GM21576 (cell line): Measurements from ENCODE around the gene CD40.
A peak's percentile ranks its signal among the peaks of the same experiment; 100 is the strongest.

Experiments
- ATAC-seq: cut with Tn5 transposase; IDR thresholded peaks from one replicate; pipeline ENCODE4 v1.9.1; 2021; ENCODE audit warnings: mild to moderate bottlenecking, moderate library complexity; ENCODE audit not compliant: unreplicated experiment

The CD40 gene

DNA sequence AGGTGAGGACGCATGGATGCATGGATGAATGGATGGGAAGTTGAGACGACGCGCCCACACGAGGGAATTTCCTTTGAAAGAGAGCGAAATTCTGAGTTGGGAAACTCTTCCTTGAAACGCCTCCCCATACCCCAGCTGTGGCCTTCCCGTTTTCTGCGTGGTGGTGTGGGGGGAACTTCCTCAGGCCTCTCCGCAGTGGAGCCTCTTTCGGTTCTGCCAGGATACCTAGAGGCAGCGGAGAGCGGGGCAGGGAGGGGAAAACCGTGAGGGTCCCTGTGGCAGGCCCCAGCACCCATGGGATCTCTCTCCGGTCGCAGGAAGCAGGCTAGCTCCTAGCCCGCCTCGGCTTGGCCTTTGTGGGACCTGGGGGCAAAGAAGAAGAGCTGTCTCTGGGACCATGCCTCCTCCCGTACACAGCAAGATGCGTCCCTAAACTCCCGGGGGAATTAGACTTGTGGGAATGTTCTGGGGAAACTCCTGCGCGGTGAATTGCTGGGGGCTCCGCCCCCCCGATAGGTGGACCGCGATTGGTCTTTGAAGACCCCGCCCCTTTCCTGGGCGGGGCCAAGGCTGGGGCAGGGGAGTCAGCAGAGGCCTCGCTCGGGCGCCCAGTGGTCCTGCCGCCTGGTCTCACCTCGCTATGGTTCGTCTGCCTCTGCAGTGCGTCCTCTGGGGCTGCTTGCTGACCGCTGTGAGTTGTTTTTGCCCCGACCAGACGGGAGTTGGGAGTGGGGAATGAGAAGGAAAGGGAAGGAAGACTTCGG, at the start of gene CD40:
Gene CD40, plus strand, starts transcription at position 611 of the 764 bp plus-strand sequence. Its CDS starts 30 bp downstream, at position 641.
- peak; percentile 69 for ATAC-seq

DNA sequence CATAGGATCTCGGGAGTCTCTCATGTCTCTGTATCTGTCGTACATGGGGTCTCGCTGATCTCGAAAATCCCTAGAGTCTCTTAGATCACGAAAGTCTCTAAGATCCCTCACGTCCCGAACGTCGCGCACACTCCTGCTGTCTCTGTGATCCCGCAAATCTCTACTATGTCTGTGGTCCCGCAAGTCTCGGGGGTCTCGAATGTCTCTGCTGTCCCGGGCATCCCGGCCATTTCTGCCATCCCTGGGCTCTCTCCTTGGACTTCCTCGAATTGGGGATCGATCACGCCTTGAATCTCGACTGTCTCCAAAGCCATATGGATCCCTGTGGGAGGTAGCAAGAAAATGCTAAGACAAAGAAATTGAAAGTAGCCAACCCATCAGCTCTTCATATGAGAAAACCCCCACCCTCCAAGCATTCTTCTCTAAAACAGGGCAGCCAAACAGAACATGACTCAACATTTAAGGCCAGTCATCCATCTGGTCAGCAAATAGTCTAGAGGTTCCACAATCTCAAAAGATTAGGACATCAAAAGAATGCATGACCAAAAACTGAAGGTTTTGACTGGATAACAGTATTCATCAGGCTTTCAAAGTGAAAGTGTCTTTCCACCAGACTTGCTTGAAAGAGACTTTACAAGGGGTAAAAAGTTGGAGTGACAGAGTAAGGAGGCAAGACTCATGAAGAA, 47.8 kb upstream of the CD40 start:
- ATAC-seq: no peak

DNA sequence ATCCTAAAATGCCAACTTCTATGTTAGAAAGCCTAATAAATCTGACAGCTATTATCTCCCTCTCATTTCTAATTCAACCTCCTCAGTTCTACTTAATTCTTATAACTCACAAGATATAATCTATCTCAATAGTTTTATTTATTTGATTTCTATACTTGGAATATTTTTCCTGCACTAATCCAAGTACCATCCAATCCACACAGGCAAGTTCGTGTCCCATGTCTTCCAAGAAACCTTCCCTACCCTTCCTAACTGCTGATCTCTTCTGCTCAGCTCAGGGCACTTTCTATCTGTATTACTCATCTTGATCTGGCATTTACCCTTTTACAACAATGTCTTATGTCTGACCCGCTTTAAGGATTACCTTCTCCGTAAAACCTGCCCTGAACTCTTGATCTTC, 46.5 kb upstream of the CD40 start:
- no peak for ATAC-seq

DNA sequence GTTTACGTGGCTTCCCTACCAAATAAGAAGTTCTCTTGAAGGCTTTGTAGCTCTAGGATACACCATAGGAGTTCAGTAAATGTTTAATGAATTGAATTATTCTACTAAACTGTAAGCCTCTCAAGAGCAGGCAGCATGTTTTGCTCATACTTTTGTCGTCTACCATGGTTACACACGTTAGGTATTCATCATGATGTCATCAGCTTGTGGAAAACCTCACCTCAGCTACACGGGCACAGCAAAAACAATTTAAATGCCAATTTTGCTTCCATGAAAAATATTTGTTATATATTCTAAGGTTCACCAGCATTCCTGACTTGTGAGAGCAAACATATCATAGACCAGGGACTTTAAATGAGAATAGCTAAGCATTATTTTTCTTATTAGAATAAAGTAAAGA, 45.1 kb upstream of the CD40 start:
- no peak for ATAC-seq

DNA sequence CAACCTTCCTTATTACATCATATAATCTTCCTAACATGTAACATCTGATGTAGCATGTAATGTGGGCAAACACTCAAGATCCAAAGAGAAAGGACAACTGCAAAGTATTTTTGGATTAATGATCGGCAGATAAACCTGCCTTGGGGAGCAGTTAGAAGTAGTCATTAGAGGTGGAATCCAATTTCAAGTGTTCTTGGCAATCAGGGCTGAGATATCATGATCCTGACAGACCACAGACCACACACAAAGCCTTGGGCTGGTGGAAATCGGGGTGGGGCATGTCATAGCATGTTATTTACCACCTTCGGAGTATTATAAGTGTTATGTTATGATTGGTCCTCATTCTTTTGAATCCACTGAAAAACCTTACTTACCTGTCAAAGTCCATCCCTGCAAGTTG, 44.7 kb upstream of the CD40 start:
- ATAC-seq: no peak

DNA sequence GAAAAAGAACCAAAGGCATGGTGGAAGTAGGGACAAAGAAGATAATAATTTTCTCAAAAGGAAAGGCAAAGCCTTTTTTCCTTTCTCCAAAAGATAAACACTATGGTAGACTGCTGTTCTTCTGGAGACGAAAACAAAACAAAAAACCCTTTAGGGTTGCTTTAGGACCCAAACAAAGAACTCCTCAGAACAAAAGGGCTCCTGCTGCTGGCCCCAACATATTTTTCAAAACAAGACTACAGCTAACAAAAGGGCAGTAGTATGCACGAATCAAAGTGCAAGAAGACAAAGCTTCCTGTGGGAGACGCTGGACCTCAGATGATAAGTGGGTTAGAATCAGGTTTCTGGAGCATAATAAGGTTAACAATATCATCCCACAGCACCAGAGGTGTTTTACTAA, 44.1 kb upstream of the CD40 start:
- no peak for ATAC-seq

DNA sequence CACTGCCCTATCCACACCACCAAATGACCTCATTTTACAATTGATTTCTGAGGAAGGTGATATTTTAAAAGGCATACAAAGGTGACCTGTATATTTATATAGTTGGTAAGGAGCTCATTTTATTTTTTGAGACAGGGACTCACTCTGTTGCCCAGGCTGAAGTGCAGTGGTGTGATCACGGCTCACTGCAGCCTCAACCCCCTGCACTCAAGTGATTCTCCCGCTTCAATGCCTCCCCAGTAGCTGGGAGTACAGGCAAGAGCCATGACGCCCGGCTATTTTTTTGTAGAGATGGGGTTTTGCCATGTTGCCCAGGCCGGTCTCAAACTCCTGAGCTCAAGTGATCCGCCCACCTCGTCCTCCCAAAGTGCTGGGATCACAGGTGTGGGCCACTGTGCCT, 41.3 kb upstream of the CD40 start:
- ATAC-seq: no peak

DNA sequence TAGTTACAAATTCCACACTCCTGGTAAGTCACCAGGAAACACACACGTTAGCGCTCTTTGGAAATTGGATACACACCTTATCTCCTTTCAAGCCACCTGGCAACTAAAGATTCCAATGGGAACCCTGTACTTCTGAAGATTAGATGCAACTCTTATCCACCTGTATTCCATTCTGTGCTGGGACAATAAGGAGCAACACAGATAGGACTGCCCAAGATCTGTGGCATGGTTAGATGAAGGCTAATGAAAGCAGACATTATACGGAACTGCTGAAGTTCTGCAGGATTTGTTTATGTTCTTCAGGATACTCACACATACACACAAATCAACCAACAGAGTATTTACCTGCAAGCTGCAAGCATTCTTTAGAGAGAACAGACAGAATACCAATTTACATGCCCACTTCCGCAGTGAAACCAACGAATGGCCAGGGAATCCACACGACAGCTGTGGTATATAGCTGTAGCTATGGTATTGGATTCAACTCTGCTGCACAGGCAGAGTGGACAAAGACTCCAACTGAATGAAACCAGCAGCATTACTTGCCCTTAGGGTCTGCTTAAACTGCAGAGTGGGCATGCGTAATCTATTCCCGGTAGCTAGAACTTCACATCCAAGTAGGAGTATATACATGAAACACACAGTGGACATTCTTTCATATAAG, 40.3 kb upstream of the CD40 start:
- no peak for ATAC-seq

DNA sequence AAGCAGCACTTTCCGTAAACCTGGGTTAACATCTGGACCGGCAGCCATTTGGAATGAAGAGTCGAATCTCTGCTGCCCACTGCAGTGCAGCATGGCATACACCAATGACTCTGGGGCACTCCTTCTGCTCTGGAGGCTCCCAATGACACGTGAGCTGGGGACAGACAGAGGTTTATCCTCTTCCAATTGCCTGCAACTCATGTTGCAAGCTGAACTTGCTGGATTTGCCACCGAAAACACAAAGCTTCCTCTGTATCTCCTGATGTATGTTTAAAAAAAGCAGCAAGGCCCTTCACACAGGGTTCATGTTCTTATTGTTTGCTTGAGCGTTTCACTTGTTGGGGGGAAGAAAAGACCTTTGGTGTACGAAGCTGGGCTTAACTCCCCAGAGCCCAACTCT, 39.2 kb upstream of the CD40 start:
- ATAC-seq: no peak

DNA sequence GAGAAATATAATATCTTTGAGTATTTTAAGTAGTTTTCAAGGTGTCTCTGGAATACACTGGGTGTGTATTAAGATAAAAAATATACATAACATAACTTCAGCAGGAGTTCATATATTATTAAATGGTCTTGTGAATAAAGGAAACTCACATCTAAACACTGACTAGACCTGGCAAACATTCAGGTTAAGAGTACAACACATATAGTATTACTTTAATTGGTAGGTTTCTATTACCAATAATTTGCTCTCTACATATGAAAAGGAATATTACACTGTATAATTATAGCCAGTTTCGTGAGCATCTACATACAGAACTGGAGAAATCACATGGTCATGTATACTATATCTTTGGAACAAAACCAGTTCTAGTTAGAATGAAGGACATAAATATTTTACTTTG, 37.0 kb upstream of the CD40 start:
- ATAC-seq: no peak

DNA sequence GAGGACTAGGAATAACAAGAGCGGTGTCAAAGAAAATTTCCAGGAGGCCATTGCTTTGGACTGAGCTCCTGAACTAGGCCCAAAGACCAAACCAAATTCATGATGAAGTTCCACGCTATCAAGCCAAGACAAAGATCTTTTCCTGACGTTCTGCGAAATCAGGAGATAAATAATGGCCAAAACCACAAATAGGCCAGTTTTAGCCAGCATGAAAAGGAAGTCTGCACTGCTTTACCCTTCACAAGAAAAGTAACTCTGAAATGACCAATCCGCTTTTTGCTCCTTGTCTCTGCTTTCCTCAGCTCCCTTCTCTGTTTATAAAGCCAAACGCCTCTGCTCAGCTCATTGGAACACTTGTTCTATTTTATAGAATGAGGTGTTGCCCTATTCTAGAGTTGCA, 35.0 kb upstream of the CD40 start:
- ATAC-seq: no peak

DNA sequence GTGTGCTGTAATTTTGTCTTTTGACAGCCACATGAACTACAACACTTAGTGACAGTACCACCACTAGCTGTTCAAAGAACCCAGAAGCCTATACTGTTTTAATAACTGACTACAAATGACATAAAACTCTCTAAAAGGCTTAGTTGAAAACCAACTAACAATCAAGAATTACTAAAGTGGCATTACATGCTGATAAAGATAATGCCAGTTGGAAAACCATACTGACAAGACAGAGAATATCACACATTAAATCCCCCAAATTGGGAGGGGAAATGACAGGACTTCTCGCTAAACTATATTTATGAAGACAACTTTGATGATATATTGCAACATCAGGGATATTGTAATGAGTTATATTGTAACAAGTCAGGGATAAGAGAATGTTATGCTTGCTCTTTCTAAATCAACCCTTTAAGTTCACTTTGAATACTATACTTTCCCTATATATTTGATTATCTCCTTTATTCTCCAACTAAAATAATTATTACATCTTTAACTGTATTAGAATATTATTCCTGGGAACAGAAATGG, 34.5 kb upstream of the CD40 start:
- no peak for ATAC-seq

DNA sequence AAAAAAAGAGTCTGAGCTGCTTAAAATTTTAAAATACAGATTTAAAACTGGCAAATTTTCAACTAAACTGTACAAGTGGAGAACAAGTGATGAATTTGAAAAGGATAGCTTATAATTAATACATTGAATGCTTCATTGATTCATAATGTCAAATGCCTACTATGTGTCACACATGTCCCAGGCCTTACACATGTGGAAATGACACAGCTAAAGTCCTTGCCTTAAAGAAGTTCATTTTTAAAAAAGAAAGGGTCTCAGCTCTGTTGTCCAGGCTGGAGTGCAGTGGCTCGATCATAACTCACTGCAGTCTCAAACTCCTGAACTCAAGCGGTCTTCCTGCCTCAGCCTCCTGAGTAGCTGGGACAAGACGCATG, 33.3 kb upstream of the CD40 start:
- no peak for ATAC-seq

DNA sequence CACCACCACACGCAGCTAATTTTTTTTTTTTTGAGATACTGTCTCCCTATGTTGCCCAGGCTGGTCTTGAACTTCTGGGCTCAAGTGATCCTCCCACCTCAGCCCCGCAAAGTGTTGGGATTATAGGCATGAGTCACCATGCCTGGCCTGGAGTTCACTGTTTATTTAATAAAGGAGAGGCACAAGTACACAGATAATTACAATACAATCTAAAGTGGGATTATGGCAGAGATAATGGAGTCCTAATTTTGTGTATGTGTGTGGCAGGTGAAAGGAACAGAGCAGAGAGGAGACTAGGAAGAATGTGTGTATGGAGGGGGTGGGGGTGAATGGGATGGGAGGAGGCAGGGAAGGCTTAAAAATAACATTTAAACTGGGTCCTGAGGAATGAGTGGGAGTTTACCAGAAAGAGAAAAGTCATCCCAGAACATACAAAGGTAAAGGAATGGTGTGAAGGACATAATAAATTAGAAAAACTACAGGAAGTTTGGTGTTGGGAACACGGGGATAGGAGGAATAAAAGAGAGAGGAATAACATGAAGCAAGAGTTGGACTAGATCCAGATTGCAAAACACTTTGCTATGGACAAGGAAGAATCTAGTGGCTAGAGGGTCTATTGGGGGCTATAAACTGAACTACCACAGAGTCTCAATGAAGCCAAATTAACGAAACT, 32.8 kb upstream of the CD40 start:
- ATAC-seq: no peak

DNA sequence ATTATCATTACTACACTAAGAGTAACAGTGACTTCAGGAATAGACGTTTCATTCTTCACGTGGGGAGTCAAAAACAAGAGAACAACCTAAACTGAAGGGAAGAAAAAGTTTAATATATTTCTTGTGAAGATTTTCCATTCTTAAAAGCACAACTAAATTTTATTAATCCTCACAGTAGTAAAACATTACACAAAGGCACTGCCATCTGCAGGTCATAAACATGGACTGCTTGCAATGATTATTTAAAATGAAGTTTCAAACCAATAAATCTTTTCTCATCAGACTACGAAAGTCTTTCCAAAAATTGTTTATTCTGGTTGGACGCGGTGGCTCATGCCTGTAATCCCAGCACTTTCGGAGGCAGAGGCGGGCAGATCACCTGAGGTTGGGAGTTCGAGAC, 31.0 kb upstream of the CD40 start:
- no peak for ATAC-seq

DNA sequence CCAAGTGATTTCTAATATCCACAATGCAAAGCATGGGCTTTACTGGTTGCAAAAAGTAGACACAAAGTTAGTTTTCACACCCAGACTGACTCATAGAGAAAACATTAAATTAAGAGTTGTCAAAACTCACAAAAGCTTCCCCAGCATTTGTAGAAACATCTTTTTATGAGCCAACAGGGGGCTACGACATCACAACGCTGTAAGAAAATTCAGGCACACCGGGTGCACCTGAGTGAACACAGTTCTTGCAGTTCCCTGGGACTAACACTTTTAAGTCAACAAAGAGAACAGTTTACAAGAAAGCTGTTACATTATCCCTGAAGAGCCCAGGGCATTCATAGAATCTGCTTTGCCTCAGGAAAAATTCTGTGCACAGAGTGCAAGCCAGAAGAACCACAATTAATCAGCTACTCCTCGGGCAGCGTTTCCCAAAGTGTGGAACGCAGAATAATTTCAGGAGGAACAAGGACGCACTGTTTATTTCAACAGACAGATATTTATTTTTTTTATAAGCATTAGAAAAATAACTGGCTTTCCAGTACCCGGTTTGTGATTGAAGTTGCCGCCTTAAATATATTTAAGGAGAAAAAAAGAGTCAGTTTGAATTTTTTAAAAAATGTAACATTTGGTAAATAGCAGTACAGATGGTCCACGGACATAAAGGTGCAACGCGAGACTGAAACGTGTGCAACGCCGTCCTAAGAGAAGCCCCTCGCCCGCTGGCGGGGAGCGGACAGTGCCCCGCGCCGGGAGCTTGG, 29.5 kb upstream of the CD40 start:
- no peak for ATAC-seq

DNA sequence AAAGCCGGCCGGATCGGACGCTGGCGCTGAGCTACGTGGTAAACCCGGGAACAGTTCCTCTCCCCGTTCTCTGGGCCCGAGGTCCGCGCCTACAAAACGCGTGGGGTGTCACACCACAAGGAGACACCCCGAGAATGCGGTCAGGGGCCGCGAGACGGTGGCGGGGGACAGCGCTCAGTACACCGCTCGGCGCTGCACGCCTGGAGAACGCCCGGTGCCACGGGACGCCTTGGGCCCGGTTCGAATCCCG, 29.0 kb upstream of the CD40 start:
- peak; percentile 28 for ATAC-seq

DNA sequence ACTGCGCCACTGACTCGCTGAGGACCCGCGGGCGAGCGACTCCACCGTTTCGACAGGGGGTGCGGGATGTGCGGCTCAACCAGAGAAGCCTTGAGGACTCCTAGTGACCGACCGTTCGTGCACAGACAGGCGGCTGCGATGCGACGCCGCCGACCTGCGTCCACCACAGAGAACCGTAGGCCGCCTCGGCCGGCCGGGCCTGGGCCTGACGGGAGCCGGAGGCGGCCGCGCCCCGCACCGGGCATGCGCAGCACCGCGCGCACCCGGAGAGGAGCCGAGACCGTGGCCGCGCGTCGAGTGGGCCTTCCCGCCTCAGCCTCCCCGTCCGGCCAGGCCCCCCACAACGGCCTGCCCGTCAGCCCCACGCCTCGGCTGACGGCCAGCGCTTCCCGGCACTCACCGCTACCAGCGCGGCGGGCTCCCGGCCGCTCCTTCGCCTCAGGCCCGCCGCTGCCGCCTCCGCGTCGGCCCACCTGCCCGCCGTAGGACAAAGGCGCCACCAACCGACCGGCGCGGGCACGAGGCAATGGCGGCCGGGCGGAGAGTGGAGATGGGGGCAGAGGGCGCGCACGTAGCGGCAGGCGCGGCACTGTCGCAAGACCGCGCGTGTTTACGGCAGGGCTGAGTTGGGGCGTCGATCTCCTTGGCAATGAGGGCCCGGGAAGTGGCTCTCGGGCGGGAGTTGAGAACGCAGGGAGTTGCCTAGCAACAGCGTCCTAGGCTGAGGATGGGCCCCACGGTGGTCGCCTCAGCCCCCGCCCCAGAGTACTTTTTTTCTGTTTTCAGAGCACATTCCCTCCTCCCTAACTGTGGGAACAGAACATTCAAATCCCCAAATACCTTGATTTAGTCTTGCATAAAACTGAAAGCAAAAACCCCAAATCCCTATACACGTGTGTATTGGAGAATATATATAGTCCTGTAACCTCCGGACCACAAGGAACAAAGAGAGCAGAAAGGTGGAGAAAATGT, 28.4 kb upstream of the CD40 start, which contains the start of gene NCOA5:
Gene NCOA5, minus strand, starts transcription at position 546 of the 972 bp plus-strand sequence. CDS start 10,538 bp downstream, outside the sequence.
- peak; percentile 81 for ATAC-seq
